GM19023 (cell line): ENCODE measurements around the gene MAP3K5.

ENCODE experiments used
- ATAC-seq: cut with Tn5 transposase; IDR thresholded peaks from one replicate; pipeline ENCODE4 v1.9.1; 2021; ENCODE audit warnings: mild to moderate bottlenecking, moderate library complexity; ENCODE audit not compliant: unreplicated experiment

MAP3K5 gene

GRCh38 chr6:136526196-136526930 is 265.9 kb downstream of the MAP3K5 start:
- no peak for ATAC-seq

GRCh38 chr6:136525586-136526195 is 266.6 kb downstream of the MAP3K5 start:
- no peak for ATAC-seq

- ATAC-seq, result no peak
Measured at GRCh38 chr6:136524936-136525413, 267.3 kb downstream of the MAP3K5 start.

GRCh38 chr6:136524339-136524935 is 267.8 kb downstream of the MAP3K5 start:
- no peak for ATAC-seq

- no peak for ATAC-seq
Measured at GRCh38 chr6:136523196-136523595, 269.1 kb downstream of the MAP3K5 start.

- no peak for ATAC-seq
Measured at GRCh38 chr6:136522636-136523035, 269.6 kb downstream of the MAP3K5 start.

GRCh38 chr6:136521911-136522310 is 270.4 kb downstream of the MAP3K5 start:
- ATAC-seq, result no peak

- no peak for ATAC-seq
Measured at GRCh38 chr6:136521427-136521826, 270.9 kb downstream of the MAP3K5 start.

- ATAC-seq, result no peak
Measured at GRCh38 chr6:136520517-136520916, 271.8 kb downstream of the MAP3K5 start.

- no peak for ATAC-seq
Measured at GRCh38 chr6:136517582-136517981, 274.7 kb downstream of the MAP3K5 start.

- no peak for ATAC-seq
Measured at GRCh38 chr6:136517002-136517401, 275.3 kb downstream of the MAP3K5 start.

GRCh38 chr6:136514591-136514990 is 277.7 kb downstream of the MAP3K5 start:
- ATAC-seq, result no peak

- ATAC-seq, result no peak
Measured at GRCh38 chr6:136511926-136512325, 280.4 kb downstream of the MAP3K5 start.

- no peak for ATAC-seq
Measured at GRCh38 chr6:136511397-136511796, 280.9 kb downstream of the MAP3K5 start.

- no peak for ATAC-seq
Measured at GRCh38 chr6:136510782-136511181, 281.5 kb downstream of the MAP3K5 start.

GRCh38 chr6:136510299-136510698 is 282.0 kb downstream of the MAP3K5 start:
- ATAC-seq, result no peak

GRCh38 chr6:136508725-136509392 is 283.4 kb downstream of the MAP3K5 start:
- ATAC-seq, result no peak
